GM13977 (cell line): ENCODE data around the gene CCDC85A.

ENCODE experiments used
- DNase-seq: peaks from one replicate; pipeline ENCODE4 v3.0.0; 2012; ENCODE audit warnings: low spot score
- in situ Hi-C: fragments of 300-500 bp; cut with MboI; formaldehyde crosslinking; loops from one replicate; pipeline ENCODE4 v1.12.0; 2022; ENCODE audit warnings: low sequenced_read_pairs, low pct_unique_long_range_greater_than_20kb, mixed read lengths, inconsistent platforms; ENCODE audit not compliant: unreplicated experiment
- TF ChIP-seq, protein P1 (sequence below): IDR thresholded peaks from 2 replicates; pipeline ENCODE4 v1.5.1; 2012; ENCODE audit warnings: mild to moderate bottlenecking, control low read depth; ENCODE audit not compliant: insufficient read depth; ENCODE audit errors: extremely low read depth, missing control alignments

Gene CCDC85A

GRCh38 chr2:56167616-56168562, 15.9 kb upstream of the CCDC85A start:
- no peak for DNase-seq
- TF ChIP-seq, protein P1, sequence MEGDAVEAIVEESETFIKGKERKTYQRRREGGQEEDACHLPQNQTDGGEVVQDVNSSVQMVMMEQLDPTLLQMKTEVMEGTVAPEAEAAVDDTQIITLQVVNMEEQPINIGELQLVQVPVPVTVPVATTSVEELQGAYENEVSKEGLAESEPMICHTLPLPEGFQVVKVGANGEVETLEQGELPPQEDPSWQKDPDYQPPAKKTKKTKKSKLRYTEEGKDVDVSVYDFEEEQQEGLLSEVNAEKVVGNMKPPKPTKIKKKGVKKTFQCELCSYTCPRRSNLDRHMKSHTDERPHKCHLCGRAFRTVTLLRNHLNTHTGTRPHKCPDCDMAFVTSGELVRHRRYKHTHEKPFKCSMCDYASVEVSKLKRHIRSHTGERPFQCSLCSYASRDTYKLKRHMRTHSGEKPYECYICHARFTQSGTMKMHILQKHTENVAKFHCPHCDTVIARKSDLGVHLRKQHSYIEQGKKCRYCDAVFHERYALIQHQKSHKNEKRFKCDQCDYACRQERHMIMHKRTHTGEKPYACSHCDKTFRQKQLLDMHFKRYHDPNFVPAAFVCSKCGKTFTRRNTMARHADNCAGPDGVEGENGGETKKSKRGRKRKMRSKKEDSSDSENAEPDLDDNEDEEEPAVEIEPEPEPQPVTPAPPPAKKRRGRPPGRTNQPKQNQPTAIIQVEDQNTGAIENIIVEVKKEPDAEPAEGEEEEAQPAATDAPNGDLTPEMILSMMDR: no peak
- in situ Hi-C loops: no loop called here

DNA sequence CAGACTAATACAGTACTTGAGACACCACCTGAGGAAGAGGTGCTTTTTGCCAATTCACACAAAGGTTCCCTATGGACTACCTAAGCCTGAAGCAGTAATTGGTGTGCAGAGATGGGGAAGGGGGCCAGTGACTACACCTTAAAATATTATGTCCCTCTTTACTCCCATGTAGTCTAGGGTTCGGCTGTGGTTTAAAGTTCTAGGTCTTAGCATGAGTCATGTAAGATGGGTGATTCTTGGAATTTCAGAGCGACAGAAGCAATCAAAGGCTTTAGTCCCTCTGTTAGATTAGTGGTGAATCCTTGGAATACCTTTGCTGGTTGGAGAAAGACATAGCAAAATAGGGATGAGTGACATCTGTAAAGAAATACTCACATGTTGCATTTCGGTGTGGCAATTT, 14.3 kb upstream of the CCDC85A start:
- DNase-seq: no peak
- TF ChIP-seq, protein P1: no peak
- in situ Hi-C loops: no loop called here

- in situ Hi-C loops: no loop called here
- no peak for DNase-seq
- TF ChIP-seq, protein P1: no peak
Observed at GRCh38 chr2:56170504-56170903, 13.3 kb upstream of the CCDC85A start.

DNA sequence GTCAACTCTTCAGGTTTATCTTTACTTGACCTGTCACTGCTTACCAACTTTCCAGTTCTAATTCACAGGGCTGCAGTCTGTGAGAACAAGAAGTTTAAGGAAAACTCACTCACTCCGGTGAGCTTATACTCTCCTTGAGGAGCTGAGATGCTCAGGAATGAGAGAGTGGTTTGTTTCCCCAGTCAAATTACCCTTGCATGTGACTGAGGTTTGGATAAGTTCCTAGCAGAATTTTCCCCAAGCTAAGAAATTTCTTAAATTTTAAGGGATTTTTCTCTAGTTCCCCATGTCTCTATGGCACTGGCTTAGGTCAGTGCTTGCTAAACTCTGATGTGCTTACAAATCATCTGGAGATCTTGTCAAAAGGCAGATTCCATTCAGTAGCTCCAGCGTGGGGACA, 12.8 kb upstream of the CCDC85A start:
- TF ChIP-seq, protein P1: no peak
- no peak for DNase-seq
- in situ Hi-C loops: no loop called here

DNA sequence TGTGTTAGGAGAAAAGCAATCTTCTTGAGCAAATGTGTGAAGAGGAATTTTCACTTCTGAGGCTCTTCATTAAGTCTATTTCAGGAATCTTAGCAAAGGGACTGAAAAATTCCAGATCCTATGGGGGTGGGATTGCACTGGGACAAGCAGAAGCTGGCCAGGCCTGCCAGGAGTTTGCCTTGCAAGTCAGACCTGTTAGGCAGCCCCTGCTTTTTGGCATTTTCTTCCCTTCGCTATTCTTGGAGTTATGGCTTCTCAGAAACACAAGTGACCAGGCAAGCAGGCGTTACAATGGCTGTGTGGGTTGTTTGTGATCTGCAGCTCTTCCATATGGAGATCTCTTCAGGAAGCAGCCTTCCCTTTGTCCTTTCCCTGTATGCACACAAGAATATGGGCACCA, 8.0 kb upstream of the CCDC85A start:
- TF ChIP-seq, protein P1: no peak
- in situ Hi-C loops: loop anchor here (25.0 kb wide), 1 partner anchor 1337 kb away; no protein-coding TSS in a partner anchor
- no peak for DNase-seq

- DNase-seq: no peak
- in situ Hi-C loops: loop anchor here (25.0 kb wide), 1 partner anchor 1335 kb away; no protein-coding TSS in a partner anchor
- TF ChIP-seq, protein P1: no peak
Observed at GRCh38 chr2:56177420-56178220, 6.2 kb upstream of the CCDC85A start.
